ENCODE results near the gene CNTD1. TPM values are rescaled to one million over a fixed set of nuclear protein-coding genes. Genes with fewer than 3 reads are reported as not detected.

Gene CNTD1
- total RNA-seq, 2 donors from 2014 or later = not detected

- Histone ChIP-seq H3K4me3 (ENCODE audit: low read length) (no peak overlapping the region), H3K27me3 (ENCODE audit: control insufficient read depth, insufficient read depth, low read length, poor library complexity, severe bottlenecking) (peaks cover 20% of the 10 kb centered on the region), H3K36me3 (ENCODE audit: control insufficient read depth, insufficient read depth, low read length) (no peaks in the 10 kb centered on the region), H3K27ac (ENCODE audit: low read depth, low read length) (no peak overlapping the region), H3K4me1 (ENCODE audit: control insufficient read depth, insufficient read depth, low read length) (no peaks in the 10 kb centered on the region), H3K9ac (ENCODE audit: extremely low read depth, low read length, poor library complexity, severe bottlenecking) (no peak overlapping the region), H3K9me3 (ENCODE audit: control insufficient read depth, low read length) (no peaks in the 10 kb centered on the region)
- 95 to 96% methylated on average over 8 to 11 of the region's 11 CpGs for WGBS, 2 experiments (ENCODE audit: insufficient coverage in 1 of 2, insufficient read length in 1 of 2)
- Mint-ChIP-seq H3K27me3 (ENCODE audit: insufficient read depth) (peaks cover 71% of the 10 kb centered on the region), H3K4me1 (peaks cover 8% of the 10 kb centered on the region), H3K27ac (no peak overlapping the region), H3K4me3 (no peak overlapping the region), H3K36me3 (ENCODE audit: low read depth) (no peaks in the 10 kb centered on the region), H3K9me3 (no peaks in the 10 kb centered on the region)
- no peak for DNase-seq
- no peak for TF ChIP-seq CTCF (conservative IDR thresholded peaks at IDR 0.05)
These were observed 11.4 kb upstream of the CNTD1 start for GRCh38 chr17:42787266-42787665.

GRCh38 chr17:42791948-42792347, 6.7 kb upstream of the CNTD1 start:
- H3K4me1 ChIP-seq (ENCODE audit: control insufficient read depth, insufficient read depth, low read length) = no peaks in the 10 kb centered on the region
- no peak for DNase-seq
- Mint-ChIP-seq H3K9me3 (peaks cover 2% of the 10 kb centered on the region), H3K27ac (no peak overlapping the region), H3K27me3 (ENCODE audit: insufficient read depth) (peaks cover 34% of the 10 kb centered on the region), H3K36me3 (ENCODE audit: low read depth) (peaks cover 17% of the 10 kb centered on the region), H3K4me3 (no peak overlapping the region), H3K4me1 (no peaks in the 10 kb centered on the region)
- 90 to 94% methylated on average over 2 of the region's 2 CpGs for WGBS, 2 experiments (ENCODE audit: insufficient coverage in 1 of 2, insufficient read length in 1 of 2)
- H3K27ac ChIP-seq (ENCODE audit: low read depth, low read length) = no peak overlapping the region
- no peaks in the 10 kb centered on the region for H3K27me3 ChIP-seq (ENCODE audit: control insufficient read depth, insufficient read depth, low read length, poor library complexity, severe bottlenecking)
- no peak for TF ChIP-seq CTCF (conservative IDR thresholded peaks at IDR 0.05)
- no peak overlapping the region for H3K9ac ChIP-seq (ENCODE audit: extremely low read depth, low read length, poor library complexity, severe bottlenecking)
- H3K36me3 ChIP-seq (ENCODE audit: control insufficient read depth, insufficient read depth, low read length) = no peaks in the 10 kb centered on the region
- no peak overlapping the region for H3K4me3 ChIP-seq (ENCODE audit: low read length)
- H3K9me3 ChIP-seq (ENCODE audit: control insufficient read depth, low read length) = no peaks in the 10 kb centered on the region

GRCh38 chr17:42792545-42792944, 6.1 kb upstream of the CNTD1 start:
- H3K4me1 Mint-ChIP-seq = peaks cover 4% of the 10 kb centered on the region
- peaks cover 17% of the 10 kb centered on the region for H3K36me3 Mint-ChIP-seq (ENCODE audit: low read depth)
- no peak for DNase-seq
- no peaks in the 10 kb centered on the region for H3K27me3 ChIP-seq (ENCODE audit: control insufficient read depth, insufficient read depth, low read length, poor library complexity, severe bottlenecking)
- no peak overlapping the region for H3K4me3 Mint-ChIP-seq
- H3K9me3 ChIP-seq (ENCODE audit: control insufficient read depth, low read length) = no peaks in the 10 kb centered on the region
- no peak for TF ChIP-seq CTCF (conservative IDR thresholded peaks at IDR 0.05)
- H3K9ac ChIP-seq (ENCODE audit: extremely low read depth, low read length, poor library complexity, severe bottlenecking) = no peak overlapping the region
- 93 to 100% methylated on average over 1 to 5 of the region's 5 CpGs for WGBS, 2 experiments (ENCODE audit: insufficient coverage in 1 of 2, insufficient read length in 1 of 2)
- H3K4me1 ChIP-seq (ENCODE audit: control insufficient read depth, insufficient read depth, low read length) = no peaks in the 10 kb centered on the region
- peaks cover 2% of the 10 kb centered on the region for H3K9me3 Mint-ChIP-seq
- H3K27me3 Mint-ChIP-seq (ENCODE audit: insufficient read depth) = peaks cover 29% of the 10 kb centered on the region
- H3K27ac ChIP-seq (ENCODE audit: low read depth, low read length) = no peak overlapping the region
- H3K4me3 ChIP-seq (ENCODE audit: low read length) = no peak overlapping the region
- H3K36me3 ChIP-seq (ENCODE audit: control insufficient read depth, insufficient read depth, low read length) = no peaks in the 10 kb centered on the region
- H3K27ac Mint-ChIP-seq = no peak overlapping the region
